HG02642 (cell line): ENCODE measurements around the gene HEBP2.
A peak's percentile ranks its signal among the peaks of the same experiment; 100 is the strongest.

Experiments
- ATAC-seq: cut with Tn5 transposase; IDR thresholded peaks from one replicate; pipeline ENCODE4 v1.9.1; 2021; ENCODE audit warnings: mild to moderate bottlenecking; ENCODE audit not compliant: unreplicated experiment, poor library complexity

HEBP2 gene

GRCh38 chr6:138396709-138397108, 7.3 kb upstream of the HEBP2 start:
- ATAC-seq, result no peak

- ATAC-seq, result no peak
Measured at GRCh38 chr6:138397128-138398122, 6.6 kb upstream of the HEBP2 start.

- no peak for ATAC-seq
Measured at GRCh38 chr6:138400326-138400725, 3.7 kb upstream of the HEBP2 start.

- no peak for ATAC-seq
Measured at GRCh38 chr6:138401960-138402837, 1.8 kb upstream of the HEBP2 start.

GRCh38 chr6:138402838-138403187, 1.2 kb upstream of the HEBP2 start:
- no peak for ATAC-seq

- ATAC-seq, result peak; percentile 13
Measured at GRCh38 chr6:138403324-138403800, 661 bp upstream of the HEBP2 start.

- ATAC-seq, result peak; percentile 10
Measured at GRCh38 chr6:138404666-138405337, 779 bp downstream of the HEBP2 start.

- no peak for ATAC-seq
Measured at GRCh38 chr6:138405816-138406413, 1.9 kb downstream of the HEBP2 start.

- ATAC-seq, result no peak
Measured at GRCh38 chr6:138406443-138406842, 2.4 kb downstream of the HEBP2 start.

GRCh38 chr6:138410048-138410735, 6.2 kb downstream of the HEBP2 start:
- no peak for ATAC-seq

GRCh38 chr6:138410972-138411880, 7.2 kb downstream of the HEBP2 start:
- ATAC-seq, result no peak

- no peak for ATAC-seq
Measured at GRCh38 chr6:138415125-138415524, 11.1 kb downstream of the HEBP2 start.

GRCh38 chr6:138416206-138416605, 12.2 kb downstream of the HEBP2 start:
- ATAC-seq, result no peak

- ATAC-seq, result no peak
Measured at GRCh38 chr6:138417493-138418117, 13.6 kb downstream of the HEBP2 start.

GRCh38 chr6:138418118-138418742, 14.2 kb downstream of the HEBP2 start:
- no peak for ATAC-seq

GRCh38 chr6:138419766-138420165, 15.7 kb downstream of the HEBP2 start:
- ATAC-seq, result no peak

- no peak for ATAC-seq
Measured at GRCh38 chr6:138420356-138420755, 16.3 kb downstream of the HEBP2 start.

GRCh38 chr6:138421089-138421488, 17.1 kb downstream of the HEBP2 start:
- no peak for ATAC-seq
